HG02885 (cell line): ENCODE results near the gene GAREM1.
"Not testable (repeated sequence)": the region's sequence is repeated elsewhere in the genome, so short reads cannot be mapped to it uniquely, and the experiment has no call there.

Experiments used
- ATAC-seq: cut with Tn5 transposase; IDR thresholded peaks from one replicate; pipeline ENCODE4 v1.9.1; 2021; ENCODE audit warnings: mild to moderate bottlenecking; ENCODE audit not compliant: unreplicated experiment, poor library complexity

The GAREM1 gene

GRCh38 chr18:32470714-32471633, at the start of gene GAREM1:
Gene GAREM1, minus strand, starts transcription at chr18:32470882. Its CDS starts 454 bp downstream, at chr18:32470428.
- peak; percentile 94 for ATAC-seq

GRCh38 chr18:32511147-32511546, 40.5 kb upstream of the GAREM1 start:
- no peak for ATAC-seq

GRCh38 chr18:32509111-32509510, 38.4 kb upstream of the GAREM1 start:
- no peak for ATAC-seq

GRCh38 chr18:32507093-32507492, 36.4 kb upstream of the GAREM1 start:
- peak; percentile 46 for ATAC-seq

- ATAC-seq = no peak
Measured at GRCh38 chr18:32502014-32502413, 31.3 kb upstream of the GAREM1 start.

GRCh38 chr18:32501242-32501641, 30.6 kb upstream of the GAREM1 start:
- not testable (repeated sequence) for ATAC-seq

GRCh38 chr18:32483002-32483401, 12.3 kb upstream of the GAREM1 start:
- no peak for ATAC-seq

GRCh38 chr18:32482117-32482516, 11.4 kb upstream of the GAREM1 start:
- no peak for ATAC-seq

- no peak for ATAC-seq
Measured at GRCh38 chr18:32480581-32480980, 9.9 kb upstream of the GAREM1 start.

GRCh38 chr18:32478807-32479206, 8.1 kb upstream of the GAREM1 start:
- ATAC-seq = no peak

- no peak for ATAC-seq
Measured at GRCh38 chr18:32478317-32478716, 7.6 kb upstream of the GAREM1 start.

- no peak for ATAC-seq
Measured at GRCh38 chr18:32476106-32476505, 5.4 kb upstream of the GAREM1 start.

GRCh38 chr18:32475069-32475468, 4.4 kb upstream of the GAREM1 start:
- ATAC-seq = not testable (repeated sequence)

- ATAC-seq = no peak
Measured at GRCh38 chr18:32473325-32473724, 2.6 kb upstream of the GAREM1 start.

- no peak for ATAC-seq
Measured at GRCh38 chr18:32472841-32473240, 2.2 kb upstream of the GAREM1 start.

- no peak for ATAC-seq
Measured at GRCh38 chr18:32470460-32470713, 295 bp downstream of the GAREM1 start.

GRCh38 chr18:32469691-32470459, 807 bp downstream of the GAREM1 start:
- ATAC-seq = no peak

- ATAC-seq = no peak
Measured at GRCh38 chr18:32469190-32469651, 1.5 kb downstream of the GAREM1 start.

GRCh38 chr18:32468147-32468845, 2.4 kb downstream of the GAREM1 start:
- no peak for ATAC-seq

- ATAC-seq = no peak
Measured at GRCh38 chr18:32461709-32462272, 8.9 kb downstream of the GAREM1 start.
